Prostate gland (tissue), 2 donors: ENCODE results near the gene SFT2D1.

Experiments
- CTCF ChIP-seq, 4 experiments: fragments of 200-600 bp in 2 of 4; fragments of 450-650 bp in 2 of 4; sonication (generic) in 2 of 4; IDR thresholded peaks; 1 replicate in 3 of 4; 2 replicates in 1 of 4; pipeline ENCODE4 v1.5.1; 2016 to 2019; ENCODE audit warnings: antibody characterized with exemption in 4 of 4, mild to moderate bottlenecking in 2 of 4, moderate library complexity in 2 of 4
- POLR2A ChIP-seq: fragments of 450-650 bp; IDR thresholded peaks from one replicate; pipeline ENCODE4 v1.6.1; 2016; ENCODE audit warnings: antibody characterized with exemption, mild to moderate bottlenecking
- POLR2AphosphoS5 ChIP-seq: sonication (generic); formaldehyde crosslinking; IDR thresholded peaks from one replicate; pipeline ENCODE4 v1.6.1; 2017; ENCODE audit warnings: antibody characterized with exemption

- TF ChIP-seq POLR2A: no peak
- no peak for TF ChIP-seq CTCF (IDR thresholded peaks at IDR 0.05)
- no peak for TF ChIP-seq POLR2AphosphoS5
Observed at GRCh38 chr6:166307082-166308032, 35.0 kb downstream of the SFT2D1 start.
